IPS-NIHi7 (cell line): ENCODE data around the gene SATB2.
A peak's percentile ranks its signal among the peaks of the same experiment; 100 is the strongest.

Experiments used
- DNase-seq: peaks from one replicate; pipeline ENCODE4 v3.0.0; 2012; ENCODE audit warnings: mixed read lengths; ENCODE audit errors: extremely low spot score

SATB2 gene

DNA sequence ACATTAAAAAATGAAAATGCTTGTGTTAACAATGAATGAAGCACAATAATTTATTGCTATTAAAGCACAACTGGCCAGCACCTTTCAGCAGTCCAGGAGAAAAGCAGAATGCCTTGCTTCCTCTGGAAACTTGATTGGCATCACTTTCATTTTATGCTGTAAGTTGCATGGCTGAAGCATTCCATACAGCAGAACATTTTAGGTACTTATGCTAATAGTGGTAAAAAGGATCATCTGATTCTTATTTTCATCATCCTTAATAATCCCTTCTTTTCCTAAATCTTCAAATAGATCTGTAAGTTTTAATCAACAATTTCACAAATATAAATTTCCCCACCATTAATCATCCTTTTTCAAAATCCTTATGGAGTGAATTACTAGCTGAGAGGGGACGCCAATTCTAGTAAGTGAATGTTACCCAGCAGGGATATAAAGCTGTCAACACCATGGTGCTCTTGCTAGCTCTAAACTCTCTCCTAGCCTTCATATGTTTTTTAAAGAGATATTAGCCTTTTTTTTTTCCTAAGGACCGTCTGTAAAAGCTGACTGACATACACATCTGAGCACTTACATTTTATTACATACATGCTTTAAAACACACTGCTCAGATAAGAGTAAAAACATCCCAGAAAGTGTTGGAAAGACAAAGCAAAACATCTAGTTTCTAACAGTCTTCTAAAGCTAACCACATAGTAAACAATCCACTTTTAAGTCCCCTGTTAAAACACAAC is 5.3 kb downstream of the SATB2 start:
- no peak for DNase-seq

DNA sequence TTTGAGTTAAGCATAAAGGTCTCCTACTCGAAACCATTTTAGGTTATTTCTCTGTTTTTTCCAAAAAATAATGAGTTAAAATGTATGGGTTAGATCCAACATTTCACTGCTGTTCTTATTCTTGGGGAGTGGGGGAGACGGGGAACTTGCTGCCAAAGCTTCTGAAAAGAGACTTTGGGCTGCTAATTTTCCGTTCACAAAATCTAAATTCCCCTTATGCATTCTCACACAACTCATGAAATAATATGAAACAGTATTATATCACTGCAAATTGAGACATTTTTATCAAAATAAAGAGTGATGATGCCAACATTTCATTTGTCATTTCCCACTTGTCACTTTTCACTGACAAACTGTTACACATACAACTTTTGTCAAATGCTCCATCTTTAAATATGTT is 7.8 kb downstream of the SATB2 start:
- DNase-seq, result no peak

DNA sequence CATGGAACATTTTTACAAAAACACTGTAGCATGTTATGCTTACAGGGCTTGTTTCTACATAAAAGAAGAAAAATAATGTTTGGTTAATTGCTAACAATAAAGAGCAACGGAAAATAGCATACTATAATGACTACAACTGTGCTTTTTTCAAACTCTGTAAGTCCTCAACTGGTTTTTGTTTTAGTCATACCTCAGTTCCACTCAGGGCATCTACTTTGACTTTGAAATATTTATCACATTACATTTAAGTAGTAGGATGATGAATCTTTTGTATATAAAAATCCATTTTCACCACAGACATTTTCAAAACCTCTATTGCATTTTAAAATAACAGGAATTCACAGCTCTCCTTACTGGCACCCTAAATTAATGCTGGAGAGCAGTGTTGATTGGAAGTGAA is 8.3 kb downstream of the SATB2 start:
- DNase-seq, result no peak

DNA sequence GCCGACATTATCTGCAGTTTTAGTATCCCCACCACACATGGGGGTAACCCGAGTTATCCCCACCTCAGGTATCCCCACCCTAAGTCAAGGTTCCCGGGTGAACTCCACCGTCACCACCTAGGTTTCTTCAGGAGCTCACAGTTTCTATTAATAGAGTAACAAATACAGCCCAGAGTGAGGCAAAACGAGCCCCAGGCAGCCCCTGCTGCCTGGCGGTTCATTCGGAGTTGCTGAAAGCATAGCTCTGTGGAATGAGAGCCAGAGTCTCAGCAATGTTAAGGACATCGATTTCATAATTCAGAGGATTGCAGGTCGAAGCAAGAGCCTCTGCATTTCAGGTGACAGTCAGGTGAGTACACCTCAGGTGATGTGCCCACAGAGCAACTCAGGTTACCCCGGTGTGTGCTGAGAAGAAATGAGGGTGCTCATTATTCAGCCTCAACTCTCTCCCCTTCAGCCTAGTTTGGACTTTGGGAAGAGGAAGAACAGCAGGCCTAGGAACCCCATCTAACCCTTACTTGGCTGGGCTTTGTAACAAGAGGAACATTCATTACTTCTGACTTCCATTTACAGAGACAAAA is 10.7 kb downstream of the SATB2 start:
- DNase-seq, result no peak

DNA sequence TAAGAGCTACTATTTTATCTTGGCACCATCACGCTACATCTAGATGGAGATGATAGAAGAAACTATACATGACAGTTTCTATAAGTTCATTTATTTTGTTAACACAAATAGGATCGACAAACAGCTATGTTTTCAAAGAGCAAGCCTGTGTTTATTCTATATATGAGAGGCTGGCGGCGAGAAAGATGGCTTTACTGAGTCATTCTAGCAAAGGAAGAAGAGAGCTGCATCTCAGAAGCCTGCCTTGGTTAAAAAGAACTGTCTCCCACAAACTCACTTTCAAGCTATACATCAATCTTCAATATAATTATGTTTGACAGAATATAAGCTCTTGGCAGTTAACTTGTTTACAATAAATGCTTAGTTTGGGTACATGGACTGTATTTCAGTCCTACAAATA is 13.0 kb downstream of the SATB2 start:
- DNase-seq, result no peak

DNA sequence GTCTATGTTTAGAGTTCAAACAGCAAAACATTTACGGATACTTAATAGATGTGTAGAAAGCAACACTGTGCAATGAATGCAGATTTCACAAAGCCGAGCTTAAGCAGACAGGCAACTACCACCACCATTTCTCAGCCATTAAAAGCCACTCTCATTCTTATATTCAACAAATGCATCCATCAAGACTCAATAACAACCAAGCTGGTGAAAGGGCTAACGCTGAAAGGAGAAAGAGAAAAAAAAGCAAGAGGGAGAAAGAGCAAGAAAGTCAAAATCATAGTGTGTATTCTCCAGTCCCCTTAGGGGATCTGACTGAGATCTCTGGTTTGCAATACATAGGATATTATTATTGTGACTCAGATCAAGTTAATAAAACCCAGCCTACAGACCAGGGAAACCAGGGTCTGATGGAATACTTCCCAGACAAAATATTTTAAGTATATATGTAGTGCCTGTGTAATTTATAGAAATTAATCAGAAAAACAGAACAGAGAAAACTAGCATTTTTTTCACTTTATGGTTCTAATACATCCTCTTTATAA is 14.1 kb downstream of the SATB2 start:
- DNase-seq, result no peak

DNA sequence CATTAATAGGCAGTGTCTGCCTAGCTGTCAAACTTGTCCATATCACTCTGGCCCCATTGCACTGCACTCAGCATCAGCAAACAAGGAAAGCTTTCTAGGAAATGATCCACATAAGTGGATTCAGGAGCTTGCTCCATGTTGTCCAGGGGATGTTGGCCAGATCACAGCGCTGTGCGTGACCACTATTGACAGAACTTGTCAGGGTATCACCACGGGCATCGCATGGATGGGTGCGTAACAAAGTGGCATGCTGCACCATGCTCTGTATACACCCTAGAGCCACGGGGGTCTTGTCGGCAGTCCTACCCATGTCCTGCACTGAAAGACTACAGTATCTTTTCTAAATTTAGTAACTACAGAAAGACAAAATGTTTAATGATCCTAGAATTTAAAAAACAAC is 15.6 kb downstream of the SATB2 start:
- no peak for DNase-seq

DNA sequence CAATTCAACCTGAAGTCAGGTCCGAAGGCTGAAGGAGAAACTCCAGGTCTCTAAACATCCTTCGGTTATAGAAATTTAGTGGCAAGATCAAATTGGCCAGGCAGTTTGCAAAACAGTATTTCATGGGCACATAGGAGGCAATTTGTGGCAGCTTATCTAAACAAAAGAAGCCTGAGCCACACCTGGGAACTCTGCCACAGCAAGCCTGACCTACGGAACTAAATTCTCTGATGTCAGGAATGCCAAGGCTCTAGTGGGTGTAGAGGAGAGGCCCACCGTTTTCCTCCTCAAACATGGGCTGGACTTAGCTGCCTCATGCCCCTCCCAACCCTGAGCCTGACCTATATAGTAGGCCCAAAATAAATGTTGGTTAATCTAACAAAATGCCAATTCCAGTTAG is 16.0 kb downstream of the SATB2 start:
- no peak for DNase-seq

DNA sequence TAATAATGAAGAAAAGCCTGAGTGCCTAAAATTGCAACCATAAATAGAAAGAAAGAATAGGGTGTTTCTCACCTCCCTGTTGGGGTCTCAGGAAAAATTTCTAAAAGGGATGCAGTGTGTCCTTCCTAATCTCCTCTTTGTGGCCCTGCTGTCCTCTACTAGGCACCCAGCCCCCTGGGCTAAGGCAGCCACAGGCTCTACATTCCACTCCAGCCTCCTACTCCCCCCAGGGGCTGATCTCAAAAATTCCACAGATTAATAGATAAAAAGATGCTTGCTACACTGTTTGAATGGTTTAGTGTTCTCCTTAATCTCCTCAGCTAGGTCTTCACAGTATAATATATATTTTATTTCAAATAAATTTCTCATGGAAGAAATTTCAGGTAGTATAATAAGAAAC is 17.6 kb downstream of the SATB2 start:
- no peak for DNase-seq

DNA sequence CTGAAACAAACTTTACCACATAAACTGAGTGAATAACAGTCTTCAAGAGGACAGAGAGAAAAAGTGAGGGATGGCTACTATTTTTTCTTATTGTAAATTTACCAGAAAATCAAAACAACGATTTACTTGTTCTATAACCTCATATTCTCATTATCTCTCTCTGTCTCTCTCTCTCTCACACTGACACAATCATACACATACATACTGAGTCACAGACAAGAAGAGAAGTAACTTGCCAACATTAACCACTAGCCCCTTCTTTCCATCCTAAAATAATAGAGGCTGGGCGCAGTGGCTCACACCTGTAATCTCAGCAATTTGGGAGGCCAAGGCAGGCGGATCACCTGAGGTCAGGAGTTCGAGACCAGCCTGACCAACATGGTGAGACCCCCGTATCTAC is 18.2 kb downstream of the SATB2 start:
- DNase-seq, result no peak

DNA sequence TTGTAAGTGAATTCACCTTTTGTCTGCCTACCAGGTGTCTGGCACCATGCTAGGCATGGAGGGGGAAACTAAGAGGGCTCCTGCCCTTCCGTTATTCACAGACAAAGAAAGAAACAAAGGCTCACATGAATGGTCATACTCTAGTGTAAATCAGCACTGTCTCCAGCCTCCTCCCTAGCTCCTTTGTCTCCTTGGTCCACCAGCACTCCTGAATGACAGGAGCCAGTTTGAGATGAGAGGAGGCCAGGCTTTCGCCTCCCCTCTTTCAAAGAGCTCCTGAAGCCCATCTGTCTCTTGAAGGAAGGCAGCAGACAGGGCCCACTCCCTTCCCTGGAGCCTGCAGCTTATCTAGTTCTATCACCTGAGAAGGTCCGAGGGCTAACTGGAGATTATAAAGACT is 18.7 kb downstream of the SATB2 start:
- DNase-seq, result no peak

DNA sequence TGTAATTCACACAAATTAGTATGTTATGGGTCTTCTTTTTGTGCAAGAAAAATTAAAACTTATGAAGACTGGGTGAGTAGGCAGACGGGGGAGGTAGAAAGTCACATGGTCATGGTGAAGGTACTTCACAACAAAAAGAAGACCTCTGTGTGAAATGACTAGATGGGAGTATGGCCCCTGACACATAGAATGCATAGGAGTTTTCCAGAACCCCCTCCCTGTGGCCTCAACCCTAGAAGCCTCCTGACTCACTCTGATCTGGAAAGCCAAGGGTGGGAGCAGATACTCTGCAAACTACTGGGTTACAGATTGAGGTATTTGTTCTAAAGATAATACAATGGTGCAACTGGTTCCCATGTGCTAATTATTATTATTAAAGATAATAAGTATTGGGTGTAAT is 23.2 kb downstream of the SATB2 start:
- no peak for DNase-seq

DNA sequence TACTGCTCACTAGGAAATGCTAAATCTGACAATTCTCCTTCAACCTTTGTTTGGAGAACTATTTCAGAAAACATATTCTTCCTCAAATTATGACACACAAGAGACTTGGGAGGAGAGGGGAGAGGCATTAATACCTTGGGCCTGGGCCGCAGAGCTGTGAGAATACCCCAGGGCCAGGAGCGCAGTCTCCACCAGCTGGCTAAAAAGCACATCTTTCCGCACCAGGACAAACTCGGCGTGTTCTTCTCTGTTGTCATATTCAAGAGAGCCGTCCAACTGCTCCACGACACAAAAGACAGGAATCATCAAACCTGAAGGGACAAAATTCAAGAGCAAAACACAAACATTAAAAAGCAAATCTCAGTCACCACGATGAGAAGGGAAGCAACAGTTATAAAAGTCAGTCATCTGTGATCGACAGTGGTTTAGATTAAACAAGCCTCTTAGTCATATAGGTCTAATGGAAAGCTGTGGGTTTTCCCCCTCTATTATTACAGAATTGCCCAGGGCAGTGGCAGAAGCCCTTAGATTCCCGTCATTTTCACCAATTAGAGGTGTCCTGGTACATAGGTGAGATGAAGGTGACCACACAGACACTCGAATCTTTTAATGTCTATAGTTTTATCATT is 24.4 kb downstream of the SATB2 start:
- peak; percentile 20 for DNase-seq

DNA sequence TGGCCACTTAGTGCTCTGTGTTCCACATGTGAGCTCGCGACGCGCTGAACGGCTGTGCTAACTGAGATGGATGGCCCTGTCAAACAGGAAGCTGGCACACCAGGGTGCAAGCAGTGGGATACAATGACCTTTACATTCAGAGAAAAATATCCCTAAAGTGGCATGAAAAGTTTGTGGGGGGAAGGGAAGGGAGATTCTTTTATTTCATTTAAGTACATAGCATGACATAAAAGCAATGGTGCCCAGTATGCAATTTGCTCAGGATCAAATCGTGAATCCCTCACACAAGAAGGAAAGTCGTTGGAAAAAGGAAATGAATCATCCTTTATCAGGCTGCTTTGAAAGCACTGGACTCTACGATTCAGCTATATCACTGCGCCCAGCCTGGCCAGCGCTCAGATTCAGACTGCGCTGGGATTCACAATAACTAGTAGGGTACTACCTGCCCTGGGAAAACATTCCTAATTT is 26.0 kb downstream of the SATB2 start:
- peak; percentile 37 for DNase-seq

DNA sequence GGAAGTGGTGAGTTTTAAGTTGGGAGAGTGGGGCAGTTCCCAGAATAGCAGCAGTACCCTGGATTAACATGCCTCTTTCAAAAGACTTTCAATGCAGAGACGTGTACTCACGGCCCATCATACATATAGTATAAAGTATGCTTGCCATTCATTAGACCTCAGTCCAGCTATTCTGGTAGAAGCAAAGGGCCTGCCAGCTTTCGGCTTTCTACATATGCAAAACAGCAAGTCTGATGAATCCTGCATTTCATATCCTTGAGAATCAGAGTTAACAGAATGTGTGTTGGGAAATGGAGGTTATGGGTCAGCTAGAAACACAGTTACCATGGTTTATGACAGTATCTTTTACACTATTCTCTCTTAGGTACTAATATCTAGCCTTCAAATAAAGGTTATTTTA is 27.5 kb downstream of the SATB2 start:
- no peak for DNase-seq

DNA sequence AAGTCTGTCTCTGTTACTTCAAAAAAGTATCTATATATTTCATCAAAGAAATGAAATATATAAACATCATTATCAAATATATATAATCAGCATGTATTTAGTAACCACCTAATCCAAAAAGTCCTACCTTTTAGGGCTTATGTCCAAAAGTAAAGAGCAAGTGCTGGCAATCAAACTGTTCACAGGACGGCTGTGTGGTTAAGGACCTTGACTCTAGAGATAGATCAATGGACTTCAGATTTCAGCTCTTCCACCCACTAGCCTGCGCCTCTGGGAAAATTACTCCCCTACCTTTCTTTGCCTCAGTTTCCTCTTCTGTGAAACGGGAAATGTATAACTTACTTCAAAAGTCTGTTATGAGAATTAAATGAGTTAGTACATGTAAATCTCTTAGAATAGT is 29.4 kb downstream of the SATB2 start:
- DNase-seq, result no peak

DNA sequence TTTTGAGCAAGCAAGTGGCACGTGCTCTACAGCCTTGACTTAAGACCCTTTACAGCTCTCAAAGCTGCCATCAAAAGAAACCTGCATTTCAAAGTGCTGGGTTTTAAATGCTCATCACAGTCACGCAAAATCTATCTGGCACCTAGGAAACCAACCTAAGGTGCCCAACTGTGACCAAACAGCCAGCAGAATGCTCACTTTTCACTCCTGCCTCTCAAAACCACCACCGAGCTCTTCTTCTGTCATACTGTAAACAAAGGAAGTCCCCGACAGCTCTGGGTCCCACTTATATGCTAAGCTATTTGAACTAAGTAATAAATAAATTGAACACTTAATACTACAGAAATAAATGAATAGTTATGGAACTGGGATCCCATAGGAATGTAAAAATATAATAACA is 33.6 kb downstream of the SATB2 start:
- no peak for DNase-seq

DNA sequence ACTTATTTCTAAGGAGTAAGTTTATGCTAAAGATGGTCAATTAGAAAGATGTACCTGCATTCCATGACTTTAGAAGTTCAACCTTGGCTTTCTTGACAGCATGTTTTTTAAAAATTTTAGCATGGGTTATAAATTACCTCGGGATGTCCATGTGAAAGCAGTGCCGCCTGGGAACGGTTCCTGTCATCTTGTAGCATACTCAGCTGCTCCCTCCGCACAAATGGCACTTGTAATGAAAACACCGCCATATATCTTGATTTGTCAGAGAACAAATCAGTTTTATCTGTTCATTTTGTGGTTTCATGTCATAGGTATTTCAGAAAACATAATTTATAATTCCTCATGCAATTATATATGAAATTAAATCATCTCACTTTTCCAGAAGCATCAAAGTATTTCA is 38.3 kb downstream of the SATB2 start:
- DNase-seq, result no peak

DNA sequence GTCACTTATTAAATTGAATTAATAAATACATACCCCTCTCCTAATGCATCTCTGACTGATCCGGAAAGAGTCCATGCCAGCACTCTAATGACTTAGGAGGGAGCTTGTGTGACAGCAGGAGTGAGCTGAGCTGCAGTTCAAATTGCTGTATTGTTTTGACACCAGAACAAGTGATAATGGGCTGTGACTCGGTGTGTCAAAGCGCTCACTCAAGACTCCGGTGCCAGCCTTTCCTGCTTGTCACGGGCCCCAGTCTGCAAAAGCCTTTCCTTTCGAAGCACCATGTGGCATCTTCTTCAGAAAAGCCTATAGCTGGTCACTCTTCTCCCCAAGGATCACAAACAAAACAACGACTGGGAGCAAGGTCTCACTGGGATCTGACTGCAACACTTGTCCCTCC is 43.3 kb downstream of the SATB2 start:
- DNase-seq, result no peak

DNA sequence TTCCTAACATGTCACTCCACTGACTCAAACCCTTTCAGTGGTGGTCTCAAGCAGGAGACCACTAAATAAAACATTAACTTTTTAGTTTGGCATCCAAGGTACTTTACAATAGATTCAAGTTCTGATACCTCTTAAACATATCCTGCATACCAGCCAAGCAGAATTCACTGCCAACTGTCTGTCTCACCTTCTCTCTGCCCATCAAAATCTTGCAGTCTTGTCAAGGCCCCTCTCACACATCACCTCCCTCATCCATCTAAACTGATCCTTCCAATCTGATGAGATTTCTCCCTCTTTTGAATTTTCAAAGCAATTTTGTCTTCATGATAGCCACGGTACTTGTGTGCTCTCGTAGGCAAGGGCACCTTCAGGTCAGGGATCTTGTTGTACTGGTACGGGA is 43.7 kb downstream of the SATB2 start:
- no peak for DNase-seq

DNA sequence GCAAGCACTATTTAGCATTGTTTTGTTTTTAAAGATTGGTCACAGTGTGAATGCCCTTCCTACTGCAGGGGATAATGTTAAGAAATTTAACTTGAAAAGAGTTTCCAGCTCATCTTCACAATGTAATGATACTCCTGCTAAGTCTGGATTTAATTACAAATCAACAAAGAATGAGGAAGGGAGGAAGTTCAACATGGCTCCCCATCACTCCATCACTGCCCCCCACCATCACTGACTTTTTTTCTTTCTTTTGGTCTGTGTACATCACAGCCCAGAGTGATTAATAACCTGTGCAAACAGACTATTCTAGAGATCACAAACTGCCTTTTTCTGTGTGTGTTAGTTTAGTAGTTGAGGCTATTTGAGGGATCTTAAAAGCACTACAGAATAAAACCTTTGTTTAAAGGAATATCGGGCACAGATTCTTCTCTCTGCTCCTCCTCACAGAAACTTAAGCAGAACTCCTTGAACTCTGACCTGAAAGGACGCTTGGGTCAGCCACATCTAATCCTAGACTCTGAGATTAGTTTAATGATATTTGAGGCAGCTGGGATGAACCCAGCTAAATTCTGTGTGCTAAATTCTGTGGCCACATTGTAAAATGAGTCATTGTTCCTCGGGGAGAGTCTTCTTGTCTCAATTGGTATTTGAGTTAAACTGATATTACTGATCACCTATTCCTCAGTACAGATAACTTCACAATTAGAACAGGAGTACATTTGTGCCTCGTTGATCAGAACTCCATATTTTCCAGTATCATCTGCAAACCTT is 47.8 kb downstream of the SATB2 start:
- no peak for DNase-seq

DNA sequence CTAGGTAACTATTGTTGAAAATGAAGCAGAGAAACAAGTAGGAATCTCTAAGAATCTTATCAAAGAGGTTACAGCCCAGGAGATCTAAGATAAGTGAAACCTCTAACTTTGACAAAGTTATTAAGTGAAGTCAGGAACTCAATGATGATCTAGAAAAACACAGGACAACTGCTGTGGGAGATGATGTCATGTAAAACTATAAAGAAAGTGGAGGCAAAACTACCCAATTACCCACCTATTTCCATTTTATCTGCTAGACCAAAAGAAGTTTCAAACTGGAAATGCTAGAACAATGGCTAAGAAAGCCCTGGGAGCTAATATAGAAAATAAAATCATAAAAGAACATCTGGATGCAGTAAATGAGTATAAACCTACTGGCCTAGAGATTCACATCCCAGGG is 50.3 kb downstream of the SATB2 start:
- DNase-seq, result no peak
